PC-3 (cell line): ENCODE measurements around the gene POMT2. TPM values are rescaled to one million over a fixed set of nuclear protein-coding genes. Genes with fewer than 3 reads are reported as not detected.

ENCODE experiments used
- ATAC-seq: fragments of 200-7000 bp; cut with Tn5 transposase; 2 replicates; pipeline ENCODE4 v1.9.1; 2020; ENCODE audit warnings: mild to moderate bottlenecking, moderate library complexity
- BruUV-seq: library from RNA; stranded (reverse); fragments of 400-500 nt; replicated peaks from 2 replicates; lab custom pipeline; 2021; lab: Mats Ljungman, UMichigan
- CTCF ChIA-PET: fragments of 300-600 bp; sonication (Branson Sonifier 250); formaldehyde crosslinking; loops from one replicate; lab custom pipeline; 2022; ENCODE audit warnings: antibody characterized with exemption; lab: Charles Lee
- POLR2A ChIA-PET: fragments of 300-600 bp; sonication (Branson Sonifier 250); formaldehyde crosslinking; loops from one replicate; lab custom pipeline; 2022; ENCODE audit warnings: antibody characterized with exemption; ENCODE audit not compliant: unreplicated experiment; lab: Charles Lee
- DNase-seq: peaks from one replicate; pipeline ENCODE4 v3.0.0-alpha.2; 2015
- H2AFZ ChIP-seq: fragments of 300-600 bp; sonication (generic); 2 replicates; pipeline ENCODE4 v1.6.0; 2016; ENCODE audit warnings: antibody characterized with exemption, low read length
- H3F3A ChIP-seq: fragments of 300-600 bp; sonication (generic); one replicate; pipeline ENCODE4 v1.6.0; 2017; ENCODE audit warnings: antibody characterized with exemption, low read length, control low read depth, mild to moderate bottlenecking; ENCODE audit not compliant: unreplicated experiment
- H3K27ac ChIP-seq: fragments of 300-600 bp; sonication (generic); 2 replicates; pipeline ENCODE4 v1.5.1; 2016; ENCODE audit warnings: mild to moderate bottlenecking, low read length
- H3K27me3 ChIP-seq: fragments of 300-600 bp; sonication (generic); 2 replicates; pipeline ENCODE4 v1.6.1; 2016; ENCODE audit warnings: low read length, mixed read lengths
- H3K36me3 ChIP-seq: fragments of 300-600 bp; sonication (generic); 2 replicates; pipeline ENCODE4 v1.6.1; 2016; ENCODE audit warnings: low read depth, mixed run types, low read length, mixed read lengths
- H3K4me1 ChIP-seq: fragments of 300-600 bp; sonication (generic); 2 replicates; pipeline ENCODE4 v1.5.1; 2016; ENCODE audit warnings: low read length; ENCODE audit not compliant: insufficient read depth
- H3K4me2 ChIP-seq: fragments of 300-600 bp; sonication (generic); 2 replicates; pipeline ENCODE4 v1.6.0; 2016; ENCODE audit warnings: low read length
- H3K4me3 ChIP-seq: fragments of 300-600 bp; sonication (generic); 2 replicates; pipeline ENCODE4 v1.5.1; 2016; ENCODE audit warnings: mild to moderate bottlenecking, low read length, mixed read lengths
- H3K79me2 ChIP-seq: fragments of 300-600 bp; sonication (generic); 2 replicates; pipeline ENCODE4 v1.6.1; 2017; ENCODE audit warnings: low read length, mixed read lengths
- H3K9ac ChIP-seq: fragments of 300-600 bp; sonication (generic); 2 replicates; pipeline ENCODE4 v1.6.0; 2016; ENCODE audit warnings: mild to moderate bottlenecking, low read length
- H3K9me2 ChIP-seq: fragments of 300-600 bp; sonication (generic); replicated peaks from 2 replicates; pipeline ENCODE4 v1.6.1; 2016; ENCODE audit warnings: mixed run types, low read length, mixed read lengths
- H3K9me3 ChIP-seq: fragments of 300-600 bp; sonication (generic); 2 replicates; pipeline ENCODE4 v1.6.1; 2016; ENCODE audit warnings: low read length, mixed read lengths
- H4K20me1 ChIP-seq: fragments of 300-600 bp; sonication (generic); 2 replicates; pipeline ENCODE4 v1.6.1; 2016; ENCODE audit warnings: low read length, mixed read lengths
- EZH2 ChIP-seq: fragments of 300-600 bp; sonication (generic); IDR thresholded peaks from one replicate; pipeline ENCODE4 v1.6.1; 2017; ENCODE audit warnings: antibody characterized with exemption, mild to moderate bottlenecking, low read length; ENCODE audit not compliant: unreplicated experiment
- EZH2phosphoT487 ChIP-seq: fragments of 300-600 bp; sonication (generic); IDR thresholded peaks from 2 replicates; pipeline ENCODE4 v1.6.1; 2018; ENCODE audit warnings: mild to moderate bottlenecking, antibody characterized with exemption, low read length, borderline replicate concordance
- intact Hi-C: fragments of 100-400 bp; cut with micrococcal nuclease; formaldehyde crosslinking; loops from 2 replicates; pipeline ENCODE4 v1.9.0; 2023
- total RNA-seq: library from RNA; depleted of rRNA; stranded (reverse); fragments of >200 nt; gene quantifications from 2 replicates; pipeline ENCODE4 v1.2.3, GENCODE V29; 2014
- TF ChIP-seq, protein P1 (sequence below): fragments of 300-600 bp; sonication (generic); conservative IDR thresholded peaks from 2 replicates; pipeline ENCODE4 v1.5.1; 2017; ENCODE audit warnings: antibody characterized with exemption, low read depth, mild to moderate bottlenecking, low read length

POMT2 gene
- total RNA-seq, 1 experiment from 2014 or later: 67.6 TPM

DNA sequence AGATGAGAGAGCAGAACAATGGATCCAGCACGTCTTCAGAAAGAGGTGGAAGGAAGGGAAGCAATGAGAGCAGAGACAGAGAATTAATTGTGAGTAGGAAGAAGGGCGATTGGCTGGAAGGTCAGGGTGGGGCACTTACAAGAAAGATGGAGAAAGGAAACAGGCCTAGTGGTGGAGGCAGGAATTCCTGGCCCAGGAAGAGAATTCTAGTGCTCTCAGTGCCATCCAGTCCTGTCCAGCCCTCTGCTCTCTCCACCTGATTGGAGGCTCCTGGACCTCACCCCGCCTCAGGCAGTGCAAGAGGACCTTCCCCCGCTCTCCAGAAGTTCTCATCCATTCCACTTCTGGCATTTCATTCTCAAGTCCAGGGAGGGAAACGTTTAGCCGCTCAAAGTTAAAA, 92.6 kb downstream of the POMT2 start:
- H3K27me3 ChIP-seq: no peaks in the 10 kb centered on the region
- POLR2A ChIA-PET: no interaction called here

DNA sequence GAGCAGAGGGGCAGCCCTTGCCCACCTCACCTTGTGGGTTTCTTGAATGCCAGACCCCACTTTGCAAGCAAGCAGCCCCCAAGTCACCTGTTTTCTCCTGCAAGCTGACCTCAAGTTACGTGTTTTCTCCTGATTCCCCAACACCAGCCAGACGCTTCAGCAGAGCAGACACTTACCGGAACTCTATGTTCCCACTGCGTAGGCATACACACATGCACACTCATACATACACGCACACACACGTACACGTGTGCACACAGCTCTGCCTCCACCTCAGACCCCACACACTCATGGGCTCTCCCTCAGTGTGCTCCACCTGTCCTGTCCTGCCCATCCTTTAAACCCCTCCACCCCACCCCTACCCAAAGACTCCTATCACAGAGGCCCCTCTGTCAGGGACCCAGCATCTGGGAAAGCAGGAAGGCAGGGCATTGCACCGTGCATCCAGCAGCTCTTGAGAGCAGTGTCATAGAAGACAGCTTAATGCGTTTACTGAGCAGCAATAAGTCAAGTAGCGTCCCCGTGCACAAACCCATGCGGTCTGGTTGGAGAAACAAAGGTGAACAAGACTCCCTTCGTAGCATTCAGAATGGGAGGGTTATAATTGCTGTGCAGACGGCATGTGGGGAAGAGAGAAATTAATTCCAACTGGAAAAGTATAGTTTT, 94.7 kb downstream of the POMT2 start:
- Histone ChIP-seq H3K27me3 (no peaks in the 10 kb centered on the region), H3K4me3 (no peak overlapping the region), H3K27ac (no peak overlapping the region), H3K4me1 (no peaks in the 10 kb centered on the region), H3F3A (no peaks in the 10 kb centered on the region), H3K9ac (no peak overlapping the region), H3K9me2 (no peaks in the 10 kb centered on the region), H2AFZ (no peak overlapping the region), H3K79me2 (no peaks in the 10 kb centered on the region), H4K20me1 (no peaks in the 10 kb centered on the region), H3K36me3 (no peaks in the 10 kb centered on the region), H3K9me3 (no peaks in the 10 kb centered on the region), H3K4me2 (no peak overlapping the region)
- TF ChIP-seq EZH2 (no peak), EZH2phosphoT487 (no peak)
- TF ChIP-seq, protein P1, sequence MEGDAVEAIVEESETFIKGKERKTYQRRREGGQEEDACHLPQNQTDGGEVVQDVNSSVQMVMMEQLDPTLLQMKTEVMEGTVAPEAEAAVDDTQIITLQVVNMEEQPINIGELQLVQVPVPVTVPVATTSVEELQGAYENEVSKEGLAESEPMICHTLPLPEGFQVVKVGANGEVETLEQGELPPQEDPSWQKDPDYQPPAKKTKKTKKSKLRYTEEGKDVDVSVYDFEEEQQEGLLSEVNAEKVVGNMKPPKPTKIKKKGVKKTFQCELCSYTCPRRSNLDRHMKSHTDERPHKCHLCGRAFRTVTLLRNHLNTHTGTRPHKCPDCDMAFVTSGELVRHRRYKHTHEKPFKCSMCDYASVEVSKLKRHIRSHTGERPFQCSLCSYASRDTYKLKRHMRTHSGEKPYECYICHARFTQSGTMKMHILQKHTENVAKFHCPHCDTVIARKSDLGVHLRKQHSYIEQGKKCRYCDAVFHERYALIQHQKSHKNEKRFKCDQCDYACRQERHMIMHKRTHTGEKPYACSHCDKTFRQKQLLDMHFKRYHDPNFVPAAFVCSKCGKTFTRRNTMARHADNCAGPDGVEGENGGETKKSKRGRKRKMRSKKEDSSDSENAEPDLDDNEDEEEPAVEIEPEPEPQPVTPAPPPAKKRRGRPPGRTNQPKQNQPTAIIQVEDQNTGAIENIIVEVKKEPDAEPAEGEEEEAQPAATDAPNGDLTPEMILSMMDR: no peak
- intact Hi-C loops: no loop called here
- no peak for ATAC-seq
- DNase-seq: no peak
- no TSS peak for BruUV-seq
- ChIA-PET CTCF (no interaction called here), POLR2A (no interaction called here)

More for the DNA sequence above, 92.6 kb downstream of the POMT2 start:
- no peak for TF ChIP-seq EZH2phosphoT487
- no peak for TF ChIP-seq EZH2
- TF ChIP-seq, protein P1: no peak
- DNase-seq (no peak), ATAC-seq (no peak)
- Histone ChIP-seq H3K9me3 (no peaks in the 10 kb centered on the region), H3K4me1 (no peaks in the 10 kb centered on the region), H3K79me2 (no peaks in the 10 kb centered on the region), H3K27ac (no peak overlapping the region), H2AFZ (no peak overlapping the region), H3K4me2 (no peak overlapping the region), H3K9ac (no peak overlapping the region), H3K4me3 (no peak overlapping the region), H4K20me1 (no peaks in the 10 kb centered on the region), H3K9me2 (no peaks in the 10 kb centered on the region), H3F3A (no peaks in the 10 kb centered on the region), H3K36me3 (no peaks in the 10 kb centered on the region)
- intact Hi-C loops: no loop called here
- CTCF ChIA-PET: interaction anchor here (0.7 kb wide), 1 partner anchor 34 kb away, joined by 3 read pairs; no protein-coding TSS in a partner anchor
- BruUV-seq: no TSS peak

DNA sequence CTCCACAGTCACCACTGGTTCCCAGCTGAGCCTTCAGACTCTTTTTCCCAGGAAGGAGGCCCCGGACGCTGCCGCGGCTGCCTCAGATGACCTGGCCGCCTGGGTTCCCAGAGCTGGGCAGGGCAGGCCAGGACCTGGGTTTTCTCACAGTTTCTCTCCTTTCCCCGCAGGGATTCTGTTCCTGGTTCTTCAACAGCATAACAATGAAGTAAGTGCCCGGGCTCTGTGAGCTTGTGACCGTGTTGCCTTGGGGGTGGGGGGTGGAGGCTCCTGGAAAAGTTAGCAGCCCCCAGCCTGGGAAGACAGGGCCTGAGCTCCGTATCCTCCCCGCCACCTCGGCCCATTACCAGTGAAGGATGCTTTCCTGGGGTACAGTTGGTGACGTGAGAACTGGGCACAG, 95.4 kb downstream of the POMT2 start:
- ChIA-PET POLR2A (no interaction called here), CTCF (no interaction called here)
- intact Hi-C loops: no loop called here
- ATAC-seq: no peak
- Histone ChIP-seq H3K9ac (no peak overlapping the region), H3K4me1 (no peaks in the 10 kb centered on the region), H3K9me3 (no peaks in the 10 kb centered on the region), H3K4me3 (no peak overlapping the region), H3K27ac (no peak overlapping the region), H3K9me2 (no peaks in the 10 kb centered on the region), H3F3A (no peaks in the 10 kb centered on the region), H2AFZ (no peak overlapping the region), H3K36me3 (no peaks in the 10 kb centered on the region), H3K4me2 (no peak overlapping the region), H3K79me2 (no peaks in the 10 kb centered on the region), H3K27me3 (no peaks in the 10 kb centered on the region), H4K20me1 (no peaks in the 10 kb centered on the region)
- BruUV-seq: no TSS peak
- DNase-seq: no peak
- no peak for TF ChIP-seq EZH2
- TF ChIP-seq, protein P1: no peak
- no peak for TF ChIP-seq EZH2phosphoT487
